ENCODE measurements around the gene MAGOH. TPM values are rescaled to one million over a fixed set of nuclear protein-coding genes. Genes with fewer than 3 reads are reported as not detected.

The MAGOH gene
- total and polyA plus RNA-seq, 9 of the 15 experiments (the other 6 are each of a cell fraction or from before 2014, with no cell fraction given): 102 to 342 (median 135) TPM

DNA sequence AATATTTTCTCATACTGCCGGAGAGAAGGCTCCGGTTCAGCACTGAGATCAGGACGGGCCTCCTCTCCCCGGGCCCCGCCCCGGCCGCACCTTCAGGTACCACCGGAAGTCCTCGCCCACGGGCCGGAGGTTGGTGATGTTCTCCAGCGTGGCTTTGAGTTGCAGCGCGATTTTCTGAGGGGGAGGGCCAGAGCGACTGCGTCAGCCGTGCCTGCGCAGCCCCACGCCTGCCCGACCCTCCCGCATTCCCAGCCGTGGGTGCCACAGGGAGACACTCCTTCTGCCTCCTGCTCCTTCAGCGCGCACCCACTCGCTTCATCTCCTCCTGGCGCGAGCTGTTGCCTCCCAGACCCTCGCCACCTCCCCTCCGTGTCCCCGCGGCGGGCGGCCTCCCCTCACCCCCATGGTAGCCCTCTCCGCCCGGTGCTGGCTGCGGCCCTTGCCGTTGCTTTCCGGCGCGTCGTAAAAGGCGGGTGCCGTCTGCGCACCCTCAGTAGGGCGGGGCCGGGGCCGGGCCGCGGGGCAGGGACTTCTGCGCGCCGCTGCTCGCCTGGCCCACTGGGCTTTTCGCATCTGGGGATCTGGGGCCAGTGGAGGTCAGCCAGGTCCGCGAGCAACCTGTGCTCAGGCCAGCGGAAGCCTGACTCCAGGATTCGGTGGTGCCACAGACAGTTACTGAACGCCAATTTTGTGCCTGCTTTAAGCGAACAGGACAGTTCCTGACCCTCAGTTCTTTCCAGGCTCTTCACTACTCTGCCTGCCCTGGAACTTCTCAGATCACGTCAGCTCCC is 18.0 kb downstream of the MAGOH start, which contains the start of gene CZIB (continued):
- TF ChIP-seq KDM2B (CRISPR knock-in tag; IDR thresholded peaks at IDR 0.05) (no peak), HDAC6 (IDR thresholded peaks at IDR 0.05; ENCODE audit: low read depth, low read length) (no peak), ZNF253 (CRISPR knock-in tag; conservative IDR thresholded peaks at IDR 0.05) (no peak), PHF20 (IDR thresholded peaks at IDR 0.05; ENCODE audit: partially characterized antibody) (peak; percentile 95), EP400 (IDR thresholded peaks at IDR 0.05) (peak; percentile 100), RAD51 (IDR thresholded peaks at IDR 0.05; ENCODE audit: borderline replicate concordance, low read depth) (no peak), FIP1L1 (IDR thresholded peaks at IDR 0.05; ENCODE audit: low read depth, low read length, poor library complexity, severe bottlenecking) (peak; percentile 87), SOX6 (IDR thresholded peaks at IDR 0.05) (peak; percentile 58; the same call in 1 of the 2 replicates), PRPF4 (IDR thresholded peaks at IDR 0.05; ENCODE audit: insufficient read depth, low read depth, low read length, poor library complexity, severe bottlenecking) (peak; percentile 70), TFAP4 (CRISPR knock-in tag; IDR thresholded peaks at IDR 0.05; ENCODE audit: borderline replicate concordance) (peak; percentile 92), KLF13 (tag; IDR thresholded peaks at IDR 0.05; ENCODE audit: borderline replicate concordance, low read depth) (peak; percentile 45; the same call in 1 of the 2 replicates), TBL1XR1 (IDR thresholded peaks at IDR 0.05; ENCODE audit: low read length in 2 of 2) (no peak), ARID4B (CRISPR knock-in tag; IDR thresholded peaks at IDR 0.05) (peak; percentile 93), BCL6 (CRISPR knock-in tag; IDR thresholded peaks at IDR 0.05) (no peak), ZNF121 (CRISPR knock-in tag; conservative IDR thresholded peaks at IDR 0.05) (no peak), ZNF75A (CRISPR knock-in tag; IDR thresholded peaks at IDR 0.05) (no peak), ZNF274 (IDR thresholded peaks at IDR 0.05; ENCODE audit: borderline replicate concordance, low read depth, low read length) (no peak), KAT8 (IDR thresholded peaks at IDR 0.05; ENCODE audit: low read depth) (no peak), HNRNPK (IDR thresholded peaks at IDR 0.05; ENCODE audit: low read depth, low read length, poor library complexity, severe bottlenecking) (peak; percentile 59), EZH2 (IDR thresholded peaks at IDR 0.05; ENCODE audit: borderline replicate concordance, low read depth, low read length) (no peak)
- TF ChIP-seq, protein P1, sequence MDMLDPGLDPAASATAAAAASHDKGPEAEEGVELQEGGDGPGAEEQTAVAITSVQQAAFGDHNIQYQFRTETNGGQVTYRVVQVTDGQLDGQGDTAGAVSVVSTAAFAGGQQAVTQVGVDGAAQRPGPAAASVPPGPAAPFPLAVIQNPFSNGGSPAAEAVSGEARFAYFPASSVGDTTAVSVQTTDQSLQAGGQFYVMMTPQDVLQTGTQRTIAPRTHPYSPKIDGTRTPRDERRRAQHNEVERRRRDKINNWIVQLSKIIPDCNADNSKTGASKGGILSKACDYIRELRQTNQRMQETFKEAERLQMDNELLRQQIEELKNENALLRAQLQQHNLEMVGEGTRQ (CRISPR knock-in tag; IDR thresholded peaks at IDR 0.05): no peak

Data from K562 (cell line).